Natural killer cell (primary cell): ENCODE results near the gene VILL. TPM values are rescaled to one million over a fixed set of nuclear protein-coding genes. Genes with fewer than 3 reads are reported as not detected.

Experiments
- ATAC-seq, 3 donors: fragments of 150-1000 bp in 2 of 3; fragments of 200-7000 bp in 1 of 3; cut with Tn5 transposase; 1 replicate in 1 of 3; 2 replicates in 2 of 3; pipeline ENCODE4 v1.10.0; 2021; ENCODE audit warnings: mild to moderate bottlenecking in 2 of 3, moderate library complexity in 2 of 3
- DNase-seq, 2 donors: peaks; one replicate each; pipeline versions ENCODE4 v3.0.0 to v3.0.0-alpha.2; 2013 to 2021; ENCODE audit warnings: mixed read lengths in 1 of 2
- H3K27ac ChIP-seq: one replicate; pipeline ENCODE4 v1.5.1; 2013; ENCODE audit warnings: mild to moderate bottlenecking, low read length
- H3K27me3 ChIP-seq: one replicate; pipeline ENCODE4 v1.6.1; 2013; ENCODE audit warnings: low read length; ENCODE audit not compliant: control insufficient read depth, insufficient read depth
- H3K36me3 ChIP-seq: one replicate; pipeline ENCODE4 v1.6.1; 2013; ENCODE audit warnings: low read length; ENCODE audit not compliant: control insufficient read depth, insufficient read depth
- H3K4me1 ChIP-seq: one replicate; pipeline ENCODE4 v1.6.1; 2013; ENCODE audit warnings: low read length; ENCODE audit not compliant: control insufficient read depth, insufficient read depth
- H3K4me3 ChIP-seq: one replicate; pipeline ENCODE4 v1.5.1; 2013; ENCODE audit warnings: low read length
- H3K9me3 ChIP-seq: one replicate; pipeline ENCODE4 v1.6.1; 2013; ENCODE audit warnings: low read length; ENCODE audit not compliant: control insufficient read depth, insufficient read depth
- H3K27ac Mint-ChIP-seq, 2 donors: one replicate each; pipeline ENCODE4 v1.8.0; 2022; ENCODE audit warnings: mild to moderate bottlenecking in 2 of 2, mixed read lengths in 2 of 2, moderate library complexity in 1 of 2
- H3K27me3 Mint-ChIP-seq, 2 donors: one replicate each; pipeline ENCODE4 v1.8.0; 2022; ENCODE audit warnings: low read depth in 2 of 2, mixed read lengths in 2 of 2
- H3K36me3 Mint-ChIP-seq: one replicate; pipeline ENCODE4 v1.8.0; 2022; ENCODE audit warnings: mixed read lengths
- H3K4me1 Mint-ChIP-seq, 2 donors: one replicate each; pipeline ENCODE4 v1.8.0; 2022; ENCODE audit warnings: mixed read lengths in 2 of 2
- H3K4me3 Mint-ChIP-seq: one replicate; pipeline ENCODE4 v1.8.0; 2022; ENCODE audit warnings: mild to moderate bottlenecking, moderate library complexity, mixed read lengths
- H3K9me3 Mint-ChIP-seq, 2 donors: one replicate each; pipeline ENCODE4 v1.8.0; 2022; ENCODE audit warnings: mixed read lengths in 2 of 2
- CTCF ChIP-seq: fragments of 200-600 bp; IDR thresholded peaks from one replicate; pipeline ENCODE4 v1.8.0; 2022; ENCODE audit warnings: antibody characterized with exemption
- WGBS: methylation state at CpG from one replicate; pipeline ENCODE4 v1.1.7; 2013; ENCODE audit warnings: missing lambda C conversion rate; ENCODE audit not compliant: insufficient coverage; 5-methylcytosine and 5-hydroxymethylcytosine counted together
- intact Hi-C: fragments of 100-400 bp; cut with micrococcal nuclease; formaldehyde crosslinking; loops from one replicate; pipeline ENCODE4 v1.14.2; 2022
- total RNA-seq, 4 donors: library from RNA; stranded (reverse); fragments of 120-200 nt in 1 of 4; gene quantifications; one replicate each; pipeline versions ENCODE4 v1.2.3 to v1.2.4, GENCODE V29; 2013 to 2022

VILL gene
- total RNA-seq, 3 donors from 2014 or later (not counting 1 experiment from before 2014, with no cell fraction given): 25.6 to 27.8 (median 26.9) TPM

DNA sequence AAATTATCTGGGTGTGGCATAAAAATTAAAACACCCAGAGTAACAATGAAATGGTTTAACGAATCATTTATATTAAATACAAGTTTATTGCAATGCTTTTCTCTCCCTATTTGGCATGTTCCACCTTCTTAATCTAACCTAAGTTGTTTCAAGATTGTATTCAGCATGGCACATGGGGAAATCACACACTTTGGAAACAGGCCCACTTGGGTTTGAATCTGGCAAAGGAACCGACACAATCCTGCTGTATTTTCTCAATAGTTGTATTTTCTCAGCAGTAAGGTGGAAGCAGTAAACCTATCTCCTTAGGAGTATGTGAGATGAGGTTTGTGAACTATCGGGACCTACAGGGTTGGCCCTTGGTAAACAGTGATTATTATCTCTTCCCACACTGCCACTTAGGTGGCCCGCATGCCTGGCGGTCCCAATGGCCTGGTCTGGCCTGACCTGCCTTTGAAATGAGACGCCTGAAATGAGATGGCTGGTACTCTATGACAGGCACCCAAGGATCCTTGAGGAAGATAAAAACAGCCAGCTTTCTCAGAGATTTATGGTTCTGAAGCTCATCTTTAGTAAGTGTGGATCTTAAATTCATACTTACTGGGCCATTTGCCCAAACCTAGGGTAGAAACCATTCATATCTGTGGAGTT lies 45.3 kb upstream of the VILL start:
- Histone ChIP-seq H3K4me3 (no peak overlapping the region), H3K36me3 (no peaks in the 10 kb centered on the region), H3K27me3 (no peaks in the 10 kb centered on the region), H3K4me1 (no peaks in the 10 kb centered on the region), H3K27ac (no peak overlapping the region), H3K9me3 (no peaks in the 10 kb centered on the region)
- Mint-ChIP-seq H3K4me3 (no peak overlapping the region), H3K4me1 (no peaks in the 10 kb centered on the region), H3K36me3 (no peaks in the 10 kb centered on the region), H3K9me3 (no peaks in the 10 kb centered on the region), H3K27ac (no peak overlapping the region), H3K27me3 (no peaks in the 10 kb centered on the region)
- 84% methylated on average over 5 of the region's 6 CpGs for WGBS
- intact Hi-C loops: no loop called here
- DNase-seq: no peak
- TF ChIP-seq CTCF: no peak
- no peak for ATAC-seq

DNA sequence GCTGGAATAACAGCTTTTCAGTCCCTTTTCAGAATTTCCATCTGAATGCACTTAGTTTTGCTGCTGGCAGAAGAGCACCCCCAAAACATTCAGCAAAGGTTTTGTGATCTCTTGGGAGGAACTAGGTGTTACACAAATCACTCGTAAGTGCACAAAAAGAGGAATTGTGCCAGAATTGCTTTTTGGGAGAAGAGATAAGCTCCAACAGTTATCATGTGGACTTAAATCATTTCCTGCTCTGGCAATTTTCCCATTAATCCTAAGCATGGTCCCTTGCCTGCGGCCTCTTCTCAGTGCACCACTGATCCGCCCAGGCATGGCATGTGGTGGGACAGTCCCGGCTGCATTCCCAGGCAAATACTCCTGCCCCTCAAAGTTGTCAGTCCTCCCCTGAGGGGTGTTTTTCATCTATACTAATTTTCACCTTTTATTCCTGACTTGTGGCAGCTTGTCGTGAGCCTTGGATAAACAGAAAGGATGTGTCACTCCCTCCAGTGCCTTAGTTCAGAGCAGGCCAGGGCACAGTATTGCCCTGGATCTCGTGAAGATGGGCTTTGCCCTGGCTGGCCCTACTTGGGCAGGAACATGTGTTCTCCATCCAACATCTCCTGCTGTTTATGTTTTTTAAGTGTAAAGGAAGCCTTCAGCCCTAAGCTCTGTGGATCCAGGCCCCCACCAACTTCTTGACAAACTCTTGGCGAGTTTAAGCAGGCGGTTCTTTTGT lies 44.6 kb upstream of the VILL start:
- WGBS: 75% methylated on average over 8 of the region's 8 CpGs
- intact Hi-C loops: no loop called here
- H3K4me3 Mint-ChIP-seq: no peak overlapping the region
- no peak for DNase-seq
- H3K27me3 Mint-ChIP-seq: no peaks in the 10 kb centered on the region
- no peaks in the 10 kb centered on the region for H3K9me3 ChIP-seq
- no peaks in the 10 kb centered on the region for H3K36me3 Mint-ChIP-seq
- H3K36me3 ChIP-seq: no peaks in the 10 kb centered on the region
- H3K27ac ChIP-seq: no peak overlapping the region
- no peak for ATAC-seq
- H3K27ac Mint-ChIP-seq: no peak overlapping the region
- no peaks in the 10 kb centered on the region for H3K27me3 ChIP-seq
- no peaks in the 10 kb centered on the region for H3K4me1 ChIP-seq
- H3K9me3 Mint-ChIP-seq: no peaks in the 10 kb centered on the region
- TF ChIP-seq CTCF: no peak
- no peaks in the 10 kb centered on the region for H3K4me1 Mint-ChIP-seq
- H3K4me3 ChIP-seq: no peak overlapping the region

DNA sequence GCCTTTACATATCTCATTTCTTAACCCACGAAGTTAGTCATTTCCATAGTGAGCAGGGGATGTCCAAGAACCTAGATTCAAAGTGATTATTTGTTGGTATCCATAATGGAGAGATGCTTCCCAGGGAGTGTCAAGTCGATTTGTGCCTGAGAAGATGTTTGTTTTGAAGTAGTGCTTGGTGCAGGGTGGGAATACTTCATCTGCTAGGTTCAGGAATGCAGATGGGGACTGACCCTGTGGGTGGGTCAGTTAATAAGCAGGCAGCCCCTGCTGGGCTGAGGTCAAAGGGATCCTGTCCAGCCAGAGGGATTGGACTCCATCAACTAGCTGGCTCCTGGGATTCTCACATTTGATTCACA lies 44.1 kb upstream of the VILL start:
- ATAC-seq: no peak
- H3K4me1 ChIP-seq: no peaks in the 10 kb centered on the region
- H3K27ac ChIP-seq: no peak overlapping the region
- Mint-ChIP-seq H3K9me3 (no peaks in the 10 kb centered on the region), H3K4me3 (no peak overlapping the region), H3K4me1 (no peaks in the 10 kb centered on the region), H3K27ac (no peak overlapping the region), H3K27me3 (no peaks in the 10 kb centered on the region), H3K36me3 (no peaks in the 10 kb centered on the region)
- H3K9me3 ChIP-seq: no peaks in the 10 kb centered on the region
- no peak for TF ChIP-seq CTCF
- H3K27me3 ChIP-seq: no peaks in the 10 kb centered on the region
- 77% methylated on average over 1 of the region's 2 CpGs for WGBS
- no peaks in the 10 kb centered on the region for H3K36me3 ChIP-seq
- DNase-seq: no peak
- H3K4me3 ChIP-seq: no peak overlapping the region
- intact Hi-C loops: no loop called here
